Stimulated activated CD8-positive, alpha-beta memory T cell treated with anti-CD3 and anti-CD28 coated beads, Interleukin-4, amount 100 ng/mL, for 24 hours (primary cell): Measurements from ENCODE around the gene MIPEP.

Experiments
- DNase-seq: peaks from one replicate; pipeline ENCODE4 v3.0.0-alpha.2; 2020; ENCODE audit warnings: low read depth

The MIPEP gene

GRCh38 chr13:23715092-23715761, 174.0 kb downstream of the MIPEP start:
- no peak for DNase-seq

GRCh38 chr13:23714672-23715071, 174.5 kb downstream of the MIPEP start:
- no peak for DNase-seq

GRCh38 chr13:23711355-23711754, 177.8 kb downstream of the MIPEP start:
- DNase-seq, result no peak

GRCh38 chr13:23710366-23710765, 178.8 kb downstream of the MIPEP start:
- DNase-seq, result no peak

- DNase-seq, result no peak
Measured at GRCh38 chr13:23709536-23709935, 179.7 kb downstream of the MIPEP start.

- DNase-seq, result no peak
Measured at GRCh38 chr13:23707674-23708073, 181.5 kb downstream of the MIPEP start.

- DNase-seq, result no peak
Measured at GRCh38 chr13:23705583-23705982, 183.6 kb downstream of the MIPEP start.

GRCh38 chr13:23703246-23703860, 185.8 kb downstream of the MIPEP start:
- DNase-seq, result no peak

- DNase-seq, result no peak
Measured at GRCh38 chr13:23701636-23702035, 187.6 kb downstream of the MIPEP start.

- no peak for DNase-seq
Measured at GRCh38 chr13:23701186-23701585, 188.0 kb downstream of the MIPEP start.

GRCh38 chr13:23699271-23699670, 189.9 kb downstream of the MIPEP start:
- no peak for DNase-seq

GRCh38 chr13:23697772-23698313, 191.4 kb downstream of the MIPEP start:
- DNase-seq, result no peak

- no peak for DNase-seq
Measured at GRCh38 chr13:23696610-23697009, 192.6 kb downstream of the MIPEP start.

- peak; percentile 34 for DNase-seq
Measured at GRCh38 chr13:23695711-23696464, 193.3 kb downstream of the MIPEP start.

- no peak for DNase-seq
Measured at GRCh38 chr13:23695196-23695595, 194.0 kb downstream of the MIPEP start.

- DNase-seq, result no peak
Measured at GRCh38 chr13:23692816-23693215, 196.4 kb downstream of the MIPEP start.

GRCh38 chr13:23690668-23691067, 198.5 kb downstream of the MIPEP start:
- no peak for DNase-seq

GRCh38 chr13:23688336-23688735, 200.9 kb downstream of the MIPEP start:
- DNase-seq, result no peak

GRCh38 chr13:23687614-23688013, 201.6 kb downstream of the MIPEP start:
- no peak for DNase-seq

- no peak for DNase-seq
Measured at GRCh38 chr13:23686948-23687347, 202.3 kb downstream of the MIPEP start.

GRCh38 chr13:23685416-23685815, 203.8 kb downstream of the MIPEP start:
- DNase-seq, result no peak

GRCh38 chr13:23684647-23685046, 204.6 kb downstream of the MIPEP start:
- DNase-seq, result no peak

GRCh38 chr13:23683084-23683483, 206.1 kb downstream of the MIPEP start:
- DNase-seq, result no peak
